Measurements from ENCODE around the gene ADRA2A. TPM values are rescaled to one million over a fixed set of nuclear protein-coding genes. Genes with fewer than 3 reads are reported as not detected.

Gene ADRA2A
- polyA plus RNA-seq, 1 experiment, result 0.25 TPM

DNA sequence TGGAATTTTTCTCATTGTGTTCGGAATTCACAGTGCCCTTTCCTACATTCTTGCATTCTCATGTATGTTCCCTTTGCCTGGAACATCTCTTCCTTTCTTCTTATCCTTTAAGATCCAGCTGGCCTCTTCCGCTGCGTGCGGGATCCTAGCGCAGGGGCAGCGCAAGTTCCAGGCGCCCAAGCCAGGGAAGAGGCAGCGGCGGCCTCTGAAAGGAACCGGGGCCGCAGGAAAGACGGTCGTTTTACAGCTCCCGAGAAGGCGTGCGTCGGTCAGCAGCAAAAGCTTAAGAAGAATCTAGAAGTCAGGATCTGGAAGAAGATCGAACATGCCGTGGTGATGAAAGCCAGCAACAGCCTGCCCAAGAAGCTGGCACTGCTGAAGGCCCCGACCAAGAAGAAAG, 28.0 kb downstream of the ADRA2A start:
- POLR2A ChIA-PET, result no interaction called here
- no peak for DNase-seq (ENCODE audit: low read depth)
- Histone ChIP-seq H3K36me3 (ENCODE audit: control insufficient read depth, insufficient read depth, low read length) (no peaks in the 10 kb centered on the region), H3K27me3 (ENCODE audit: control insufficient read depth, insufficient read depth, low read length) (no peaks in the 10 kb centered on the region), H3K4me3 (ENCODE audit: low read depth, low read length) (no peak overlapping the region)
- TF ChIP-seq, protein P1, sequence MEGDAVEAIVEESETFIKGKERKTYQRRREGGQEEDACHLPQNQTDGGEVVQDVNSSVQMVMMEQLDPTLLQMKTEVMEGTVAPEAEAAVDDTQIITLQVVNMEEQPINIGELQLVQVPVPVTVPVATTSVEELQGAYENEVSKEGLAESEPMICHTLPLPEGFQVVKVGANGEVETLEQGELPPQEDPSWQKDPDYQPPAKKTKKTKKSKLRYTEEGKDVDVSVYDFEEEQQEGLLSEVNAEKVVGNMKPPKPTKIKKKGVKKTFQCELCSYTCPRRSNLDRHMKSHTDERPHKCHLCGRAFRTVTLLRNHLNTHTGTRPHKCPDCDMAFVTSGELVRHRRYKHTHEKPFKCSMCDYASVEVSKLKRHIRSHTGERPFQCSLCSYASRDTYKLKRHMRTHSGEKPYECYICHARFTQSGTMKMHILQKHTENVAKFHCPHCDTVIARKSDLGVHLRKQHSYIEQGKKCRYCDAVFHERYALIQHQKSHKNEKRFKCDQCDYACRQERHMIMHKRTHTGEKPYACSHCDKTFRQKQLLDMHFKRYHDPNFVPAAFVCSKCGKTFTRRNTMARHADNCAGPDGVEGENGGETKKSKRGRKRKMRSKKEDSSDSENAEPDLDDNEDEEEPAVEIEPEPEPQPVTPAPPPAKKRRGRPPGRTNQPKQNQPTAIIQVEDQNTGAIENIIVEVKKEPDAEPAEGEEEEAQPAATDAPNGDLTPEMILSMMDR (IDR thresholded peaks at IDR 0.05; ENCODE audit: insufficient read depth, low read depth, low read length), result no peak
- CTCF ChIA-PET, result no interaction called here

DNA sequence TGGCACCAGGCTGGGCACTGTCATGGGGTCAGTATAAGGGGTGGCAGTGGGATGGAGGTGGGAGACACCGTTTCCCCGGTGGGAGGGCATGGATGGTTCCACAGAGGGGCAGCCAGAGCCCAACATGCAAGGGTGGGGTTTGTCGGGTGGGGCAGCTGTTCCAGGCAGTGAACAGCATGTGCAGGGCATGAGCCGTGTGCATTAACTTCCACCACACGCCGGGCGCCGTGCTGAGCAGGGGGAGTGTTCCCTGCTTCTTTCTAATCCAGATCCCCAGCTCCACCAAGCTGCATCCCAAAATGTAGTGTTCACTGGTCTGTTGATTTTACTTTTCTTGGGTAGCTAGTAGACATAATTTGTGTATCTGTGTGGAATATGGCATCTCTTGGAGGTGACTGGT, 29.3 kb downstream of the ADRA2A start:
- CTCF ChIA-PET, result no interaction called here
- TF ChIP-seq, protein P1 (IDR thresholded peaks at IDR 0.05; ENCODE audit: insufficient read depth, low read depth, low read length), result no peak
- no peak overlapping the region for H3K4me3 ChIP-seq (ENCODE audit: low read depth, low read length)
- no peak for DNase-seq (ENCODE audit: low read depth)
- POLR2A ChIA-PET, result no interaction called here
- no peaks in the 10 kb centered on the region for H3K27me3 ChIP-seq (ENCODE audit: control insufficient read depth, insufficient read depth, low read length)
- no peaks in the 10 kb centered on the region for H3K36me3 ChIP-seq (ENCODE audit: control insufficient read depth, insufficient read depth, low read length)

DNA sequence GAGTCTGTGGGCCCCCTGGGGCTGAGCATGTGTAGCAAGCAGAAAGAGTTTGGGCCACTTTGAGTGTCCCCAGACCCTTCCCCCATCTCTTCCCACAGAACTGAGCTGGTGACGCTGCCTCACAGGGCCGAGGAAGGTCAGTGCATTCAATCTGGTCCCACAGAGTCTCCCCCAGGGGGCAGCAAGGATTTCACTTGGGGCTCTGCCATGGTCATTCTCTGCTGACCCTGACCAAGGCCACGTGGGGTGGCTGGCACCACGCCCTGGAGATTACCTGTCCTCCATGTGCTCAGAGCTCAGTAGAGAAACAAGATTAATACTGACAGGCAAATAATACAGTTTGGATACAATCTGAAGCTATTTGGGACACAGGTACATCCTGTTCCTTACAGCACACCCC, 30.2 kb downstream of the ADRA2A start:
- CTCF ChIA-PET, result no interaction called here
- H3K4me3 ChIP-seq (ENCODE audit: low read depth, low read length), result no peak overlapping the region

DNA sequence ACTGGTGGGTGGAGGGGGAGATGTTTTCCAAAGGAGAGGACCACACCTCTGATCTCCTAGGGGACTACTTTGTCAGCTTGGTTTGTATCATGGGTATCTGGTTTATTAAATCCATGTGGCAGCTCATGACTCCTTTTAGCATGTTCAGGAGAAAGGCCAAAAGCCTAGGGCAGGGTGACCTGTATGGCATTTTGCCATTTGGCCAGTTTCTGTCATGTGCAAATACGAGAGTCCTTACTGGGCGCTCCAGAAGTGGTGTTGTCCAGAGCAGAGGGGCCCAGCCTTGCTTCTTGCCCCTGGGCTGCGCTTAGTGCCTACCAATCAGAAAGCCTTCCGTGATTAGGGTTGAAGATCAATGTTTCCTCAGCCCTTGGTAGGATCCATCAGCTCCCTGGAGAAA, 31.0 kb downstream of the ADRA2A start:
- Histone ChIP-seq H3K27me3 (ENCODE audit: control insufficient read depth, insufficient read depth, low read length) (no peaks in the 10 kb centered on the region), H3K36me3 (ENCODE audit: control insufficient read depth, insufficient read depth, low read length) (no peaks in the 10 kb centered on the region), H3K4me3 (ENCODE audit: low read depth, low read length) (no peak overlapping the region)
- POLR2A ChIA-PET, result no interaction called here
- CTCF ChIA-PET, result interaction anchor here (1.3 kb wide), 1 partner anchor 1030 kb away, joined by 3 read pairs; no protein-coding TSS in a partner anchor
- TF ChIP-seq, protein P1 (IDR thresholded peaks at IDR 0.05; ENCODE audit: insufficient read depth, low read depth, low read length), result no peak
- no peak for DNase-seq (ENCODE audit: low read depth)

More for the DNA sequence above, 30.2 kb downstream of the ADRA2A start:
- POLR2A ChIA-PET, result no interaction called here
- DNase-seq (ENCODE audit: low read depth), result no peak
- Histone ChIP-seq H3K27me3 (ENCODE audit: control insufficient read depth, insufficient read depth, low read length) (no peaks in the 10 kb centered on the region), H3K36me3 (ENCODE audit: control insufficient read depth, insufficient read depth, low read length) (no peaks in the 10 kb centered on the region)
- TF ChIP-seq, protein P1 (IDR thresholded peaks at IDR 0.05; ENCODE audit: insufficient read depth, low read depth, low read length), result no peak

DNA sequence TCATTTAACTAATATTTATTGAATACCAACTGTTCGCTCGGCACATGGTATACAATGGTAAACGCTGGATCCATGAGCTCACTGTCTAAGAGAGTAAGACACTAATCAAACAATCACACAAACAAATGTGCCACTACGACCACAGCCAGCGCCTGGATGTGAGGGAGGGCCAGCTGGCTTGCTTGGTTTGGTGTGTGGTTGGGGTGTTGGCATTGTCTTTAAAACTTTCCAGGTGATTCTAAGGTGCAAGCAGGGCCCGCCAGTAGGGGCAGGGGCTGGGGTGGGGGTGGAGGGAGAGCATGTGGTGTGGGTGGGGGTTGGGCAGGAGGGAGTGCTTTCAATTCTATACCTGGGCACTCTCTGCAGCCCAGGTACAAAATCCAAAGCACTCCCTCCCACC, 31.6 kb downstream of the ADRA2A start:
- TF ChIP-seq, protein P1 (IDR thresholded peaks at IDR 0.05; ENCODE audit: insufficient read depth, low read depth, low read length), result no peak
- no peak overlapping the region for H3K4me3 ChIP-seq (ENCODE audit: low read depth, low read length)
- H3K36me3 ChIP-seq (ENCODE audit: control insufficient read depth, insufficient read depth, low read length), result no peaks in the 10 kb centered on the region
- CTCF ChIA-PET, result interaction anchor here (1.3 kb wide), 1 partner anchor 1029 kb away, joined by 3 read pairs; no protein-coding TSS in a partner anchor
- no peak for DNase-seq (ENCODE audit: low read depth)
- POLR2A ChIA-PET, result no interaction called here
- H3K27me3 ChIP-seq (ENCODE audit: control insufficient read depth, insufficient read depth, low read length), result no peaks in the 10 kb centered on the region

Measured in BJ (cell line).